Endodermal cell (in vitro differentiated cells): ENCODE data around the gene ZFY. TPM values are rescaled to one million over a fixed set of nuclear protein-coding genes. Genes with fewer than 3 reads are reported as not detected.
"Not testable (repeated sequence)": the region's sequence is repeated elsewhere in the genome, so short reads cannot be mapped to it uniquely, and the experiment has no call there.

Experiments used
- DNase-seq: peaks from one replicate; pipeline ENCODE4 v3.0.0-alpha.2; 2017
- H3K27ac ChIP-seq: 2 replicates; pipeline ENCODE4 v1.5.1; 2013; ENCODE audit warnings: mild to moderate bottlenecking, low read depth, low read length, moderate library complexity
- H3K27me3 ChIP-seq: 2 replicates; pipeline ENCODE4 v1.6.1; 2013; ENCODE audit warnings: mild to moderate bottlenecking, low read length, moderate library complexity; ENCODE audit not compliant: insufficient read depth, control insufficient read depth, poor library complexity, severe bottlenecking
- H3K36me3 ChIP-seq: 2 replicates; pipeline ENCODE4 v1.7.0; 2013; ENCODE audit warnings: mild to moderate bottlenecking, low read length, moderate library complexity; ENCODE audit not compliant: control insufficient read depth, insufficient read depth
- H3K4me1 ChIP-seq: one replicate; pipeline ENCODE4 v1.7.0; 2013; ENCODE audit warnings: low read length; ENCODE audit not compliant: control insufficient read depth, insufficient read depth
- H3K4me3 ChIP-seq: 2 replicates; pipeline ENCODE4 v1.5.1; 2013; ENCODE audit warnings: mild to moderate bottlenecking, low read length, moderate library complexity
- H3K9ac ChIP-seq: 2 replicates; pipeline ENCODE4 v1.6.1; 2013; ENCODE audit warnings: mild to moderate bottlenecking, low read length, moderate library complexity; ENCODE audit not compliant: poor library complexity, severe bottlenecking; ENCODE audit errors: extremely low read depth
- H3K9me3 ChIP-seq: 2 replicates; pipeline ENCODE4 v1.6.1; 2013; ENCODE audit warnings: mild to moderate bottlenecking, low read length, moderate library complexity; ENCODE audit not compliant: control insufficient read depth
- H3K27ac Mint-ChIP-seq: 2 replicates; pipeline ENCODE4 v1.8.0; 2020; ENCODE audit warnings: mixed read lengths
- H3K27me3 Mint-ChIP-seq: 2 replicates; pipeline ENCODE4 v1.8.0; 2021; ENCODE audit warnings: mild to moderate bottlenecking, mixed read lengths; ENCODE audit not compliant: insufficient read depth
- H3K36me3 Mint-ChIP-seq: 2 replicates; pipeline ENCODE4 v1.8.0; 2020; ENCODE audit warnings: low read depth, mixed read lengths
- H3K4me1 Mint-ChIP-seq: 2 replicates; pipeline ENCODE4 v1.8.0; 2020; ENCODE audit warnings: mixed read lengths
- H3K4me3 Mint-ChIP-seq: 2 replicates; pipeline ENCODE4 v1.8.0; 2020; ENCODE audit warnings: mild to moderate bottlenecking, moderate library complexity, mixed read lengths
- H3K9me3 Mint-ChIP-seq: 2 replicates; pipeline ENCODE4 v1.8.0; 2020; ENCODE audit warnings: mild to moderate bottlenecking, mixed read lengths
- WGBS, 2 experiments: methylation state at CpG; one replicate each; pipeline versions ENCODE4 v1.1.5 to v1.1.7; 2013; ENCODE audit warnings: missing lambda C conversion rate in 2 of 2, mixed read lengths in 1 of 2; ENCODE audit not compliant: insufficient coverage in 1 of 2, insufficient read length in 1 of 2; 5-methylcytosine and 5-hydroxymethylcytosine counted together
- total RNA-seq, 2 donors: library from RNA; stranded (reverse); fragmentation: NEBNext Ultra II Directional in 1 of 2; extraction: Animal tissue kit (Norgen Biotek cat#: 25700) in 1 of 2; gene quantifications; 2 replicates in 1 of 2; 3 replicates in 1 of 2; pipeline ENCODE4 v1.2.1, GENCODE V29; 2021
- TF ChIP-seq, protein P1 (sequence below): fragments of 200-600 bp; sonication (generic); conservative IDR thresholded peaks from 2 replicates; pipeline ENCODE4 v1.5.0; 2021; ENCODE audit warnings: antibody characterized with exemption, mild to moderate bottlenecking

The ZFY gene
- total RNA-seq, 2 donors from 2014 or later: 36.7 TPM; not detected in 1

GRCh38 chrY:3002680-3003515, 67.7 kb downstream of the ZFY start:
- Histone ChIP-seq H3K4me1 (no peaks in the 10 kb centered on the region), H3K4me3 (no peak overlapping the region), H3K27ac (no peak overlapping the region), H3K36me3 (no peaks in the 10 kb centered on the region), H3K27me3 (no peaks in the 10 kb centered on the region), H3K9me3 (no peaks in the 10 kb centered on the region), H3K9ac (no peak overlapping the region)
- DNase-seq: no peak
- H3K27ac Mint-ChIP-seq: no peak overlapping the region
- H3K36me3 Mint-ChIP-seq: no peaks in the 10 kb centered on the region
- no peaks in the 10 kb centered on the region for H3K4me1 Mint-ChIP-seq
- TF ChIP-seq, protein P1, sequence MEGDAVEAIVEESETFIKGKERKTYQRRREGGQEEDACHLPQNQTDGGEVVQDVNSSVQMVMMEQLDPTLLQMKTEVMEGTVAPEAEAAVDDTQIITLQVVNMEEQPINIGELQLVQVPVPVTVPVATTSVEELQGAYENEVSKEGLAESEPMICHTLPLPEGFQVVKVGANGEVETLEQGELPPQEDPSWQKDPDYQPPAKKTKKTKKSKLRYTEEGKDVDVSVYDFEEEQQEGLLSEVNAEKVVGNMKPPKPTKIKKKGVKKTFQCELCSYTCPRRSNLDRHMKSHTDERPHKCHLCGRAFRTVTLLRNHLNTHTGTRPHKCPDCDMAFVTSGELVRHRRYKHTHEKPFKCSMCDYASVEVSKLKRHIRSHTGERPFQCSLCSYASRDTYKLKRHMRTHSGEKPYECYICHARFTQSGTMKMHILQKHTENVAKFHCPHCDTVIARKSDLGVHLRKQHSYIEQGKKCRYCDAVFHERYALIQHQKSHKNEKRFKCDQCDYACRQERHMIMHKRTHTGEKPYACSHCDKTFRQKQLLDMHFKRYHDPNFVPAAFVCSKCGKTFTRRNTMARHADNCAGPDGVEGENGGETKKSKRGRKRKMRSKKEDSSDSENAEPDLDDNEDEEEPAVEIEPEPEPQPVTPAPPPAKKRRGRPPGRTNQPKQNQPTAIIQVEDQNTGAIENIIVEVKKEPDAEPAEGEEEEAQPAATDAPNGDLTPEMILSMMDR: no peak
- H3K9me3 Mint-ChIP-seq: no peaks in the 10 kb centered on the region
- H3K27me3 Mint-ChIP-seq: no peaks in the 10 kb centered on the region
- H3K4me3 Mint-ChIP-seq: no peak overlapping the region
- WGBS, 2 experiments: 89% methylated on average over 15 of the region's 15 CpGs; no CpG with 5 or more reads in 1 of the 2 experiments

GRCh38 chrY:3003516-3003830, 68.3 kb downstream of the ZFY start:
- Histone ChIP-seq H3K9ac (no peak overlapping the region), H3K4me3 (no peak overlapping the region), H3K4me1 (no peaks in the 10 kb centered on the region), H3K27ac (no peak overlapping the region), H3K27me3 (no peaks in the 10 kb centered on the region), H3K36me3 (no peaks in the 10 kb centered on the region), H3K9me3 (no peaks in the 10 kb centered on the region)
- no peak overlapping the region for H3K27ac Mint-ChIP-seq
- no peaks in the 10 kb centered on the region for H3K4me1 Mint-ChIP-seq
- H3K4me3 Mint-ChIP-seq: no peak overlapping the region
- WGBS, 2 experiments: 90% methylated on average over 3 of the region's 3 CpGs; no CpG with 5 or more reads in 1 of the 2 experiments
- DNase-seq: no peak
- no peaks in the 10 kb centered on the region for H3K36me3 Mint-ChIP-seq
- H3K9me3 Mint-ChIP-seq: no peaks in the 10 kb centered on the region
- TF ChIP-seq, protein P1: no peak
- no peaks in the 10 kb centered on the region for H3K27me3 Mint-ChIP-seq

DNA sequence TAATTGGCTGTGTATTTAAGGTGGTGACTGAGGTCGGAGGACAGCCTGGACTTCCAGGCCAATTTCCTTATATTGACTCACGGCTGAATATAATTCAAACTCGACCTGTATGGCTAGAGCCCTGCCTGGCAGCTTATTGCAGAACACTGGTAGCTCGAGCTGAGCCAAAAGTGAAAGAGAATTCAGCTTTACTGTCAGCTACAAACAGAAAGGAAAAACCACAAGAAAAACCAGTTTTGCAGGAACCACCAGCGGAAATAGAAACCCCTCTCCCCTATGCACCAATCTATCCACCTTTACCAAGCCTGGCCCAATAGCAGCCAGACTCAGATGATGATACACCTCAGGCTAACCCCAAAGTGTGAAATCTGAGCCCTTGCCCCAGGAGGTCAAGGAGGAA, 68.7 kb downstream of the ZFY start:
- Histone ChIP-seq H3K9me3 (no peaks in the 10 kb centered on the region), H3K36me3 (no peaks in the 10 kb centered on the region), H3K9ac (no peak overlapping the region), H3K27me3 (no peaks in the 10 kb centered on the region), H3K4me1 (no peaks in the 10 kb centered on the region), H3K27ac (no peak overlapping the region), H3K4me3 (no peak overlapping the region)
- Mint-ChIP-seq H3K4me1 (no peaks in the 10 kb centered on the region), H3K27me3 (no peaks in the 10 kb centered on the region), H3K27ac (no peak overlapping the region), H3K36me3 (no peaks in the 10 kb centered on the region), H3K9me3 (no peaks in the 10 kb centered on the region), H3K4me3 (no peak overlapping the region)
- TF ChIP-seq, protein P1: no peak
- no peak for DNase-seq
- WGBS, 2 experiments: 92 to 100% methylated on average over 1 to 5 of the region's 5 CpGs

DNA sequence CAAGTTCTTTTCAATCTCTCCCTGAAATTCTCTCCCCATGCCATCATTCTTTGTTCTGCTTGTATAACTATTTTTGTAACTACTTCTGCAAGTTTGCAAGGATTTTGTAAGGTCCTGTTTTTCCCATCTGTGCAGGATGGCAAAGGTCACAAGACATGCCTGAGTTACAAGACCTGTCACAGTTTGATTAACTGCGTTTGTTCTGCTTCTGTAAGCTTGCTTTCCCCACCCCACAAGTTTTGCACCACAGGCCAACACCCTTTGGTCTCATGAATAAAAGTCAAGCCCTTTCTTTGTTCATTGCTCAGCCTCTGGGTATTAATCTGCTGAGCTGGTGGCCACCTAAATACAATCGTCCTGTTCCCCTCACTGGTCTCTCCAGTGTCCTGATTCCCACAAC, 70.8 kb downstream of the ZFY start:
- H3K27me3 Mint-ChIP-seq, H3K4me1 Mint-ChIP-seq, H3K4me3 ChIP-seq: not testable (repeated sequence)

More for the DNA sequence above, 70.8 kb downstream of the ZFY start:
- H3K4me1 ChIP-seq, H3K9me3 Mint-ChIP-seq, H3K36me3 Mint-ChIP-seq, H3K27ac Mint-ChIP-seq, H3K4me3 Mint-ChIP-seq, H3K27ac ChIP-seq, H3K9me3 ChIP-seq, DNase-seq, H3K36me3 ChIP-seq, H3K27me3 ChIP-seq, H3K9ac ChIP-seq: not testable (repeated sequence)
- WGBS, 2 experiments: 70 to 91% methylated on average over 1 to 2 of the region's 2 CpGs
